ENCODE data around the gene BPIFA2. TPM values are rescaled to one million over a fixed set of nuclear protein-coding genes. Genes with fewer than 3 reads are reported as not detected.

BPIFA2 gene
- total RNA-seq, 1 experiment from 2014 or later = not detected

- BruUV-seq (replicated peaks) = no TSS peak
- H4K20me1 ChIP-seq (ENCODE audit: insufficient read depth) = no peaks in the 10 kb centered on the region
- no peak overlapping the region for H3K4me2 ChIP-seq (ENCODE audit: low read length)
- intact Hi-C loops (cut with micrococcal nuclease) = no loop called here
- no peaks in the 10 kb centered on the region for H3K79me2 ChIP-seq (ENCODE audit: insufficient read depth, low read length)
- no peak for DNase-seq (ENCODE audit: low read depth, low spot score)
- H3K4me3 ChIP-seq (replicated peaks in 1 of 2; ENCODE audit: low read depth in 1 of 2, low read length in 2 of 2) = no peak overlapping the region
- H3K4me1 ChIP-seq (ENCODE audit: control insufficient read depth in 1 of 2, insufficient read depth in 2 of 2, low read length in 2 of 2) = peaks cover 11 to 22% of the 10 kb centered on the region in 2 experiments; a peak in 3 of 4 replicates
- H3K36me3 ChIP-seq (ENCODE audit: control insufficient read depth in 1 of 2, insufficient read depth in 2 of 2, low read length in 2 of 2) = no peaks in the 10 kb centered on the region
- H2AFZ ChIP-seq (ENCODE audit: low read depth, low read length, poor library complexity, severe bottlenecking) = no peak overlapping the region
- ChIA-PET RAD21 (ENCODE audit: low non-redundant PET in 1 of 2, low total read pairs in 2 of 2, uncharacterized antibody in 2 of 2, unreplicated experiment in 2 of 2) (no interaction called here), CTCF (no interaction called here), POLR2A (no interaction called here)
- ATAC-seq = no peak
- no peak overlapping the region for H3K9ac ChIP-seq (ENCODE audit: low read length)
- peaks cover 14% of the 10 kb centered on the region for H3K27me3 ChIP-seq (ENCODE audit: insufficient read depth, low read length)
- H3K9me3 ChIP-seq (ENCODE audit: control insufficient read depth in 1 of 2, insufficient read depth in 1 of 2, low read depth in 1 of 2, low read length in 2 of 2) = no peaks in the 10 kb centered on the region
- no peak for TF ChIP-seq ZFX (IDR thresholded peaks at IDR 0.05)
- no peak for TF ChIP-seq POLR2A (IDR thresholded peaks at IDR 0.05; ENCODE audit: borderline replicate concordance, extremely low read depth, insufficient read depth, insufficient read length)
- TF ChIP-seq EZH2 (IDR thresholded peaks at IDR 0.05) = no peak
- no peak for TF ChIP-seq SP1 (IDR thresholded peaks at IDR 0.05; ENCODE audit: low read depth)
- TF ChIP-seq EZH2phosphoT487 (IDR thresholded peaks at IDR 0.05; ENCODE audit: borderline replicate concordance) = no peak
- TF ChIP-seq POLR2AphosphoS5 (IDR thresholded peaks at IDR 0.05; ENCODE audit: low read depth, low read length) = no peak
- TF ChIP-seq CTCF (IDR thresholded peaks at IDR 0.05 in 2 of 3, conservative IDR thresholded peaks at IDR 0.05 in 1 of 3; ENCODE audit: borderline replicate concordance in 1 of 3, insufficient read depth in 1 of 3, low read depth in 2 of 3, low read length in 2 of 3) = no peak
- no peak for TF ChIP-seq SRF (IDR thresholded peaks at IDR 0.05; ENCODE audit: low read depth)
- TF ChIP-seq JUND (IDR thresholded peaks at IDR 0.05) = no peak
- no peak for TF ChIP-seq FOSL1 (IDR thresholded peaks at IDR 0.05; ENCODE audit: low read depth)
- no peak for TF ChIP-seq ZNF274 (IDR thresholded peaks at IDR 0.05; ENCODE audit: low read depth, low read length)
- no peak for TF ChIP-seq MAX (IDR thresholded peaks at IDR 0.05)
- TF ChIP-seq EGR1 (IDR thresholded peaks at IDR 0.05; ENCODE audit: low read depth) = no peak
- H3K27ac ChIP-seq (ENCODE audit: low read depth, low read length) = no peak overlapping the region
- H3K9me2 ChIP-seq (ENCODE audit: insufficient read depth) = no peaks in the 10 kb centered on the region
These were observed 5.2 kb upstream of the BPIFA2 start for GRCh38 chr20:33162753-33163152.
